PC-3 (cell line): ENCODE results near the gene RBM12. TPM values are rescaled to one million over a fixed set of nuclear protein-coding genes. Genes with fewer than 3 reads are reported as not detected.

Experiments used
- ATAC-seq: fragments of 200-7000 bp; cut with Tn5 transposase; 2 replicates; pipeline ENCODE4 v1.9.1; 2020; ENCODE audit warnings: mild to moderate bottlenecking, moderate library complexity
- BruUV-seq: library from RNA; stranded (reverse); fragments of 400-500 nt; replicated peaks from 2 replicates; lab custom pipeline; 2021; lab: Mats Ljungman, UMichigan
- CTCF ChIA-PET: fragments of 300-600 bp; sonication (Branson Sonifier 250); formaldehyde crosslinking; loops from one replicate; lab custom pipeline; 2022; ENCODE audit warnings: antibody characterized with exemption; lab: Charles Lee
- POLR2A ChIA-PET: fragments of 300-600 bp; sonication (Branson Sonifier 250); formaldehyde crosslinking; loops from one replicate; lab custom pipeline; 2022; ENCODE audit warnings: antibody characterized with exemption; ENCODE audit not compliant: unreplicated experiment; lab: Charles Lee
- DNase-seq: peaks from one replicate; pipeline ENCODE4 v3.0.0-alpha.2; 2015
- H2AFZ ChIP-seq: fragments of 300-600 bp; sonication (generic); 2 replicates; pipeline ENCODE4 v1.6.0; 2016; ENCODE audit warnings: antibody characterized with exemption, low read length
- H3F3A ChIP-seq: fragments of 300-600 bp; sonication (generic); one replicate; pipeline ENCODE4 v1.6.0; 2017; ENCODE audit warnings: antibody characterized with exemption, low read length, control low read depth, mild to moderate bottlenecking; ENCODE audit not compliant: unreplicated experiment
- H3K27ac ChIP-seq: fragments of 300-600 bp; sonication (generic); 2 replicates; pipeline ENCODE4 v1.5.1; 2016; ENCODE audit warnings: mild to moderate bottlenecking, low read length
- H3K27me3 ChIP-seq: fragments of 300-600 bp; sonication (generic); 2 replicates; pipeline ENCODE4 v1.6.1; 2016; ENCODE audit warnings: low read length, mixed read lengths
- H3K36me3 ChIP-seq: fragments of 300-600 bp; sonication (generic); 2 replicates; pipeline ENCODE4 v1.6.1; 2016; ENCODE audit warnings: low read depth, mixed run types, low read length, mixed read lengths
- H3K4me1 ChIP-seq: fragments of 300-600 bp; sonication (generic); 2 replicates; pipeline ENCODE4 v1.5.1; 2016; ENCODE audit warnings: low read length; ENCODE audit not compliant: insufficient read depth
- H3K4me2 ChIP-seq: fragments of 300-600 bp; sonication (generic); 2 replicates; pipeline ENCODE4 v1.6.0; 2016; ENCODE audit warnings: low read length
- H3K4me3 ChIP-seq: fragments of 300-600 bp; sonication (generic); 2 replicates; pipeline ENCODE4 v1.5.1; 2016; ENCODE audit warnings: mild to moderate bottlenecking, low read length, mixed read lengths
- H3K79me2 ChIP-seq: fragments of 300-600 bp; sonication (generic); 2 replicates; pipeline ENCODE4 v1.6.1; 2017; ENCODE audit warnings: low read length, mixed read lengths
- H3K9ac ChIP-seq: fragments of 300-600 bp; sonication (generic); 2 replicates; pipeline ENCODE4 v1.6.0; 2016; ENCODE audit warnings: mild to moderate bottlenecking, low read length
- H3K9me2 ChIP-seq: fragments of 300-600 bp; sonication (generic); replicated peaks from 2 replicates; pipeline ENCODE4 v1.6.1; 2016; ENCODE audit warnings: mixed run types, low read length, mixed read lengths
- H3K9me3 ChIP-seq: fragments of 300-600 bp; sonication (generic); 2 replicates; pipeline ENCODE4 v1.6.1; 2016; ENCODE audit warnings: low read length, mixed read lengths
- H4K20me1 ChIP-seq: fragments of 300-600 bp; sonication (generic); 2 replicates; pipeline ENCODE4 v1.6.1; 2016; ENCODE audit warnings: low read length, mixed read lengths
- CTCF ChIP-seq: fragments of 300-600 bp; sonication (generic); conservative IDR thresholded peaks from 2 replicates; pipeline ENCODE4 v1.5.1; 2017; ENCODE audit warnings: antibody characterized with exemption, low read depth, mild to moderate bottlenecking, low read length
- EZH2 ChIP-seq: fragments of 300-600 bp; sonication (generic); IDR thresholded peaks from one replicate; pipeline ENCODE4 v1.6.1; 2017; ENCODE audit warnings: antibody characterized with exemption, mild to moderate bottlenecking, low read length; ENCODE audit not compliant: unreplicated experiment
- EZH2phosphoT487 ChIP-seq: fragments of 300-600 bp; sonication (generic); IDR thresholded peaks from 2 replicates; pipeline ENCODE4 v1.6.1; 2018; ENCODE audit warnings: mild to moderate bottlenecking, antibody characterized with exemption, low read length, borderline replicate concordance
- intact Hi-C: fragments of 100-400 bp; cut with micrococcal nuclease; formaldehyde crosslinking; loops from 2 replicates; pipeline ENCODE4 v1.9.0; 2023
- total RNA-seq: library from RNA; depleted of rRNA; stranded (reverse); fragments of >200 nt; gene quantifications from 2 replicates; pipeline ENCODE4 v1.2.3, GENCODE V29; 2014

The RBM12 gene
- total RNA-seq, 1 experiment from 2014 or later, result 53.6 TPM

- Histone ChIP-seq H3K9me2 (no peaks in the 10 kb centered on the region), H3K27me3 (no peaks in the 10 kb centered on the region), H3K4me3 (no peak overlapping the region), H3K9ac (no peak overlapping the region), H3K36me3 (peaks cover 47% of the 10 kb centered on the region), H4K20me1 (0 out of 2 replicates have a peak, but pooled peaks cover 19% of the 10 kb centered on the region), H2AFZ (no peak overlapping the region), H3K27ac (no peak overlapping the region), H3K79me2 (peaks cover 55% of the 10 kb centered on the region), H3K4me2 (no peak overlapping the region), H3K9me3 (no peaks in the 10 kb centered on the region), H3F3A (peaks cover 37% of the 10 kb centered on the region), H3K4me1 (peaks cover 20% of the 10 kb centered on the region)
- DNase-seq, result no peak
- intact Hi-C loops, result no loop called here
- CTCF ChIA-PET, result no interaction called here
- TF ChIP-seq EZH2phosphoT487 (no peak), EZH2 (no peak), CTCF (no peak)
- no TSS peak for BruUV-seq
- POLR2A ChIA-PET, result interaction anchor here (0.6 kb wide), 1 partner anchor 84 kb away, joined by 4 read pairs; no protein-coding TSS in a partner anchor
- no peak for ATAC-seq
Measured at GRCh38 chr20:35702051-35702823, 37.5 kb upstream of the RBM12 start.

- CTCF ChIA-PET, result no interaction called here
- BruUV-seq, result no TSS peak
Measured at GRCh38 chr20:35700625-35701148, 36.0 kb upstream of the RBM12 start.

More at GRCh38 chr20:35700625-35701148, 36.0 kb upstream of the RBM12 start:
- DNase-seq, result peak; percentile 37
- no peak for TF ChIP-seq CTCF
- TF ChIP-seq EZH2, result no peak
- no peak for TF ChIP-seq EZH2phosphoT487
- ATAC-seq, result no peak
- H3K36me3 ChIP-seq, result peaks cover 37% of the 10 kb centered on the region
- H3K4me3 ChIP-seq, result peak overlapping the region; percentile 79
- H3K27me3 ChIP-seq, result no peaks in the 10 kb centered on the region
- peak overlapping the region; percentile 90 for H3K4me2 ChIP-seq
- H3K27ac ChIP-seq, result no peak overlapping the region
- 0 out of 2 replicates have a peak, but pooled peaks cover 16% of the 10 kb centered on the region for H4K20me1 ChIP-seq
- no peak overlapping the region for H2AFZ ChIP-seq
- peaks cover 20% of the 10 kb centered on the region for H3K4me1 ChIP-seq
- peaks cover 28% of the 10 kb centered on the region for H3F3A ChIP-seq
- H3K79me2 ChIP-seq, result peaks cover 59% of the 10 kb centered on the region
- POLR2A ChIA-PET, result interaction anchor here (0.5 to 0.7 kb wide), 2 partner anchors 18 to 42 kb away, joined by 3 read pairs; no protein-coding TSS in a partner anchor
- no peak overlapping the region for H3K9ac ChIP-seq
- no peaks in the 10 kb centered on the region for H3K9me2 ChIP-seq
- intact Hi-C loops, result no loop called here
- no peaks in the 10 kb centered on the region for H3K9me3 ChIP-seq
